GM12878 (cell line): ENCODE measurements around the gene BLCAP. TPM values are rescaled to one million over a fixed set of nuclear protein-coding genes. Genes with fewer than 3 reads are reported as not detected.

ENCODE experiments used
- ATAC-seq: fragments of 200-7000 bp; cut with Tn5 transposase; 3 replicates; pipeline ENCODE4 v1.9.1; 2020; ENCODE audit warnings: mild to moderate bottlenecking, moderate library complexity
- BruUV-seq: library from RNA; stranded (reverse); fragments of 400-500 nt; replicated peaks from 2 replicates; lab custom pipeline; 2021; lab: Mats Ljungman, UMichigan
- CTCF ChIA-PET: fragments of 300-600 bp; sonication (Branson Sonifier 250); formaldehyde crosslinking; extraction: SDS; loops from one replicate; lab custom pipeline; 2021; ENCODE audit warnings: inconsistent platforms; lab: Yijun Ruan, JAX
- POLR2A ChIA-PET: fragments of 350-600 bp; formaldehyde crosslinking; extraction: SDS; loops from one replicate; lab custom pipeline; 2021; ENCODE audit warnings: inconsistent platforms; lab: Charles Lee
- RAD21 ChIA-PET: fragments of 300-600 bp; sonication (Branson Sonifier 250); formaldehyde crosslinking; loops from one replicate; lab custom pipeline; 2023; ENCODE audit warnings: antibody characterized with exemption; ENCODE audit not compliant: unreplicated experiment; lab: Charles Lee
- SMC1A ChIA-PET: fragments of 300-600 bp; sonication (Branson Sonifier 250); formaldehyde crosslinking; loops from one replicate; lab custom pipeline; 2023; ENCODE audit not compliant: unreplicated experiment, uncharacterized antibody; lab: Charles Lee
- DNase-seq: peaks from one replicate; pipeline ENCODE4 v3.0.0-alpha.2; 2011; ENCODE audit warnings: low read depth, low spot score
- FAIRE-seq: peaks from 3 replicates; lab custom pipeline; 2011; peaks lifted over from hg19 to GRCh38; lab: Jason Lieb, UNC
- H2AFZ ChIP-seq: 2 replicates; pipeline ENCODE4 v1.6.0; 2011; ENCODE audit warnings: low read depth, low read length, control low read depth; ENCODE audit not compliant: control insufficient read depth
- H3K27ac ChIP-seq: 2 replicates; pipeline ENCODE4 v1.5.1; 2011; ENCODE audit warnings: control low read depth; ENCODE audit not compliant: control insufficient read depth, insufficient read depth
- H3K27me3 ChIP-seq, 2 experiments: replicated peaks in 1 of 2; 2 replicates each; pipeline versions ENCODE4 v1.6.0 to v1.6.1; 2011; ENCODE audit warnings: low read length in 1 of 2; ENCODE audit not compliant: control insufficient read depth in 2 of 2, insufficient read depth in 2 of 2
- H3K36me3 ChIP-seq, 2 experiments: 2 replicates each; pipeline ENCODE4 v1.5.1; 2011; ENCODE audit warnings: low read length in 1 of 2; ENCODE audit not compliant: control insufficient read depth in 2 of 2, insufficient read depth in 2 of 2
- H3K4me1 ChIP-seq: 2 replicates; pipeline ENCODE4 v1.6.1; 2011; ENCODE audit warnings: mild to moderate bottlenecking, low read length, moderate library complexity, mixed read lengths; ENCODE audit not compliant: control insufficient read depth, insufficient read depth
- H3K4me2 ChIP-seq: 2 replicates; pipeline ENCODE4 v1.6.0; 2011; ENCODE audit warnings: control low read depth; ENCODE audit not compliant: control insufficient read depth, insufficient read depth
- H3K4me3 ChIP-seq: fragments of 200-600 bp; sonication (generic); 2 replicates; pipeline ENCODE4 v1.5.1; 2016
- H3K79me2 ChIP-seq: 2 replicates; pipeline ENCODE4 v1.6.0; 2011; ENCODE audit warnings: low read length; ENCODE audit not compliant: control insufficient read depth, insufficient read depth
- H3K9ac ChIP-seq: 2 replicates; pipeline ENCODE4 v1.8.0; 2011; ENCODE audit warnings: low read length, control low read depth, mixed read lengths; ENCODE audit not compliant: control insufficient read depth, insufficient read depth
- H3K9me3 ChIP-seq: replicated peaks from 3 replicates; pipeline ENCODE4 v1.5.1; 2011; ENCODE audit warnings: mild to moderate bottlenecking, low read length; ENCODE audit not compliant: control insufficient read depth, insufficient read depth
- H4K20me1 ChIP-seq: 2 replicates; pipeline ENCODE4 v1.6.0; 2011; ENCODE audit not compliant: control insufficient read depth, insufficient read depth
- DPF2 ChIP-seq: fragments of 450-650 bp; IDR thresholded peaks from 2 replicates; pipeline ENCODE4 v1.6.1; 2017; ENCODE audit warnings: mild to moderate bottlenecking
- REST ChIP-seq: IDR thresholded peaks from 2 replicates; pipeline ENCODE4 v1.6.1; 2012; ENCODE audit warnings: mild to moderate bottlenecking, low read depth, low read length
- TAF1 ChIP-seq: IDR thresholded peaks from 2 replicates; pipeline ENCODE4 v1.6.1; 2011; ENCODE audit warnings: mild to moderate bottlenecking, low read depth, low read length, borderline replicate concordance
- ZBED1 ChIP-seq: IDR thresholded peaks from 2 replicates; pipeline ENCODE4 v1.6.1; 2016; ENCODE audit warnings: borderline replicate concordance
- ZBTB4 ChIP-seq: fragments of 450-650 bp; formaldehyde crosslinking; IDR thresholded peaks from 2 replicates; pipeline ENCODE4 v1.4.0; 2022; ENCODE audit warnings: mild to moderate bottlenecking, moderate library complexity
- WGBS: methylation state at CpG from one replicate; pipeline ENCODE4 v1.1.6; 2016; ENCODE audit warnings: low lambda C conversion rate; ENCODE audit not compliant: insufficient replicate concordance, insufficient coverage; ENCODE audit errors: missing lambda C conversion rate; 5-methylcytosine and 5-hydroxymethylcytosine counted together
- in situ Hi-C: fragments of 300-500 bp; cut with MboI; formaldehyde crosslinking; loops from 9 replicates; pipeline ENCODE4 v1.14.3; 2018; ENCODE audit warnings: mixed read lengths
- intact Hi-C: fragments of 100-400 bp; cut with micrococcal nuclease; formaldehyde crosslinking; loops from one replicate; pipeline ENCODE4 v1.14.2; 2022; ENCODE audit not compliant: unreplicated experiment
- polyA plus RNA-seq, 11 experiments: library from polyadenylated mRNA; depleted of rRNA in 4 of 11; unstranded in 6 of 11; stranded (reverse) in 5 of 11; fragments of >200 nt; fragmentation: Nextera tagmentation in 4 of 11; fragmentation: Illumina TruSeq in 1 of 11; extraction: Ambion mirVana in 4 of 11; extraction: Trizol in 1 of 11; gene quantifications; 1 replicate in 1 of 11; 2 replicates in 10 of 11; pipeline versions ENCODE4 v1.2.1 to v1.2.3, GENCODE V29; 2011 to 2016; ENCODE audit warnings: inconsistent platforms in 2 of 11, missing spikeins in 2 of 11, low read depth in 1 of 11
- total RNA-seq, 4 experiments: library from RNA; depleted of rRNA in 3 of 4; stranded (reverse); fragments of >200 nt in 3 of 4; fragmentation: Illumina TruSeq in 1 of 4; extraction: Trizol in 1 of 4; gene quantifications; 2 replicates each; pipeline versions ENCODE4 v1.2.1 to v1.2.3, GENCODE V29; 2013 to 2021

The BLCAP gene
- total and polyA plus RNA-seq, 10 of the 15 experiments (the other 5 are each of a cell fraction or from before 2014, with no cell fraction given) = 24.6 to 62.3 (median 47.3) TPM

- WGBS = 35% methylated on average over 9 of the region's 9 CpGs
- CTCF ChIA-PET = no interaction called here
- DNase-seq (no peak), FAIRE-seq (no peak), ATAC-seq (no peak)
- no peak overlapping the region for H2AFZ ChIP-seq
- no peaks in the 10 kb centered on the region for H3K9me3 ChIP-seq
- H4K20me1 ChIP-seq = no peaks in the 10 kb centered on the region; the same call in 1 of the 2 replicates
- POLR2A ChIA-PET = no interaction called here
- H3K4me3 ChIP-seq = no peak overlapping the region
- H3K27me3 ChIP-seq = no peaks in the 10 kb centered on the region; a peak in 1 of 4 replicates
- H3K4me2 ChIP-seq = no peak overlapping the region
- SMC1A ChIA-PET = interaction anchor here (1.0 kb wide), 1 partner anchor 10 kb away, joined by 3 read pairs; no protein-coding TSS in a partner anchor
- no peak overlapping the region for H3K9ac ChIP-seq
- H3K79me2 ChIP-seq = no peaks in the 10 kb centered on the region
- BruUV-seq = no TSS peak
- no peak for TF ChIP-seq DPF2
- no peak for TF ChIP-seq ZBTB4 (CRISPR knock-in tag)
- TF ChIP-seq ZBED1 = no peak
- TF ChIP-seq REST = no peak
- no peak for TF ChIP-seq TAF1
- RAD21 ChIA-PET = no interaction called here
- in situ Hi-C loops = no loop called here
- no peaks in the 10 kb centered on the region for H3K36me3 ChIP-seq
- intact Hi-C loops = no loop called here
- no peak overlapping the region for H3K27ac ChIP-seq
- H3K4me1 ChIP-seq = no peaks in the 10 kb centered on the region
These were observed 47.6 kb downstream of the BLCAP start for GRCh38 chr20:37479925-37480691.
